A673 (cell line): ENCODE data around the gene RAB18. TPM values are rescaled to one million over a fixed set of nuclear protein-coding genes. Genes with fewer than 3 reads are reported as not detected.

Source experiments
- BruUV-seq: library from RNA; stranded (reverse); fragments of 400-500 nt; replicated peaks from 2 replicates; lab custom pipeline; 2021; lab: Mats Ljungman, UMichigan
- CTCF ChIA-PET: fragments of 300-600 bp; sonication (Branson Sonifier 250); formaldehyde crosslinking; loops from one replicate; lab custom pipeline; 2022; ENCODE audit warnings: antibody characterized with exemption; lab: Charles Lee
- POLR2A ChIA-PET: fragments of 300-600 bp; sonication (Branson Sonifier 250); formaldehyde crosslinking; loops from one replicate; lab custom pipeline; 2022; ENCODE audit warnings: antibody characterized with exemption; ENCODE audit not compliant: low non-redundant PET; lab: Charles Lee
- DNase-seq: peaks from one replicate; pipeline ENCODE4 v3.0.0-alpha.2; 2015; ENCODE audit warnings: low spot score
- H3K27ac ChIP-seq: fragments of 200-600 bp; sonication (generic); 2 replicates; pipeline ENCODE4 v1.5.1; 2016; ENCODE audit warnings: mixed run types, low read depth, mild to moderate bottlenecking, mixed read lengths, antibody characterized with exemption, low read length; ENCODE audit not compliant: poor library complexity, severe bottlenecking
- H3K27me3 ChIP-seq: fragments of 200-600 bp; sonication (generic); replicated peaks from 2 replicates; pipeline ENCODE4 v1.6.1; 2017; ENCODE audit warnings: mixed run types, low read depth, mild to moderate bottlenecking, mixed read lengths, antibody characterized with exemption, low read length; ENCODE audit not compliant: insufficient read depth, poor library complexity
- H3K36me3 ChIP-seq: fragments of 200-600 bp; sonication (generic); 2 replicates; pipeline ENCODE4 v1.6.1; 2016; ENCODE audit warnings: mixed run types, mild to moderate bottlenecking, mixed read lengths, antibody characterized with exemption, low read length; ENCODE audit not compliant: insufficient read depth, poor library complexity, severe bottlenecking
- H3K4me1 ChIP-seq: fragments of 200-600 bp; sonication (generic); 2 replicates; pipeline ENCODE4 v1.6.1; 2017; ENCODE audit warnings: mixed run types, mild to moderate bottlenecking, mixed read lengths, antibody characterized with exemption, low read length; ENCODE audit not compliant: insufficient read depth, poor library complexity, severe bottlenecking
- H3K4me3 ChIP-seq: fragments of 200-600 bp; sonication (generic); 2 replicates; pipeline ENCODE4 v1.5.1; 2016; ENCODE audit warnings: low read depth, mixed run types, mild to moderate bottlenecking, mixed read lengths, low read length; ENCODE audit not compliant: poor library complexity, severe bottlenecking
- H3K9me3 ChIP-seq: fragments of 200-600 bp; sonication (generic); 2 replicates; pipeline ENCODE4 v1.6.1; 2016; ENCODE audit warnings: mixed run types, low read depth, mild to moderate bottlenecking, mixed read lengths, antibody characterized with exemption, low read length; ENCODE audit not compliant: poor library complexity, severe bottlenecking
- EZH2 ChIP-seq: fragments of 200-600 bp; sonication (generic); IDR thresholded peaks from 2 replicates; pipeline ENCODE4 v1.6.1; 2017; ENCODE audit warnings: borderline replicate concordance, low read depth, mild to moderate bottlenecking, mixed read lengths, antibody characterized with exemption, low read length; ENCODE audit not compliant: poor library complexity, severe bottlenecking
- intact Hi-C: fragments of 100-400 bp; cut with micrococcal nuclease; formaldehyde crosslinking; loops from one replicate; pipeline ENCODE4 v1.10.0; 2022; ENCODE audit not compliant: unreplicated experiment
- total RNA-seq: library from RNA; stranded (reverse); gene quantifications from 2 replicates; pipeline ENCODE4 v1.2.3, GENCODE V29; 2021
- TF ChIP-seq, protein P1 (sequence below): fragments of 300-800, 200-600 bp; sonication (generic); conservative IDR thresholded peaks from 2 replicates; pipeline ENCODE4 v1.5.1; 2017; ENCODE audit warnings: low read depth, mild to moderate bottlenecking, antibody characterized with exemption, low read length, moderate library complexity, mixed read lengths

RAB18 gene
- total RNA-seq, 1 experiment from 2014 or later: 110 TPM

DNA sequence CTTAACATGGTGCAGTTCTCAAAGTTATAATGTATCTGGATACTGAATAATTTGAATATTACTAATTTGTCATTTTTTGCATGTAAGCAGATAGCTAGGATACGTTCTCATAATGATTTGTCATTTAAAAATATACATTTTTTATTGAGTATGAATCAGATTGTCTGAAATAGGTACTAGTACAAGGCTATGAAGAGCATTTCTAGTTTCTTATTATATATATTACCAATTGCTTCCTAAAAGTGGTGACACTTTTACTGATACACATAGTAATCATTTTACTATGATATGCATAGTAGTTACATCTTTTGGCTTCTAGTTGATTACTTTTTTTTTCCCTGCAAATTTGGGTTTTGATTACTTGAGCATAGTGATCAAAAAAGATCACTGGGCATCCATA is 26.4 kb downstream of the RAB18 start:
- Histone ChIP-seq H3K27ac (peak overlapping the region; percentile 88), H3K9me3 (no peaks in the 10 kb centered on the region), H3K4me3 (no peak overlapping the region), H3K36me3 (peaks cover 10% of the 10 kb centered on the region), H3K4me1 (peaks cover 65% of the 10 kb centered on the region), H3K27me3 (no peaks in the 10 kb centered on the region)
- no peak for DNase-seq
- TF ChIP-seq, protein P1, sequence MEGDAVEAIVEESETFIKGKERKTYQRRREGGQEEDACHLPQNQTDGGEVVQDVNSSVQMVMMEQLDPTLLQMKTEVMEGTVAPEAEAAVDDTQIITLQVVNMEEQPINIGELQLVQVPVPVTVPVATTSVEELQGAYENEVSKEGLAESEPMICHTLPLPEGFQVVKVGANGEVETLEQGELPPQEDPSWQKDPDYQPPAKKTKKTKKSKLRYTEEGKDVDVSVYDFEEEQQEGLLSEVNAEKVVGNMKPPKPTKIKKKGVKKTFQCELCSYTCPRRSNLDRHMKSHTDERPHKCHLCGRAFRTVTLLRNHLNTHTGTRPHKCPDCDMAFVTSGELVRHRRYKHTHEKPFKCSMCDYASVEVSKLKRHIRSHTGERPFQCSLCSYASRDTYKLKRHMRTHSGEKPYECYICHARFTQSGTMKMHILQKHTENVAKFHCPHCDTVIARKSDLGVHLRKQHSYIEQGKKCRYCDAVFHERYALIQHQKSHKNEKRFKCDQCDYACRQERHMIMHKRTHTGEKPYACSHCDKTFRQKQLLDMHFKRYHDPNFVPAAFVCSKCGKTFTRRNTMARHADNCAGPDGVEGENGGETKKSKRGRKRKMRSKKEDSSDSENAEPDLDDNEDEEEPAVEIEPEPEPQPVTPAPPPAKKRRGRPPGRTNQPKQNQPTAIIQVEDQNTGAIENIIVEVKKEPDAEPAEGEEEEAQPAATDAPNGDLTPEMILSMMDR: no peak
- TF ChIP-seq EZH2: no peak
- BruUV-seq: no TSS peak
- intact Hi-C loops: no loop called here
- ChIA-PET POLR2A (no interaction called here), CTCF (no interaction called here)

DNA sequence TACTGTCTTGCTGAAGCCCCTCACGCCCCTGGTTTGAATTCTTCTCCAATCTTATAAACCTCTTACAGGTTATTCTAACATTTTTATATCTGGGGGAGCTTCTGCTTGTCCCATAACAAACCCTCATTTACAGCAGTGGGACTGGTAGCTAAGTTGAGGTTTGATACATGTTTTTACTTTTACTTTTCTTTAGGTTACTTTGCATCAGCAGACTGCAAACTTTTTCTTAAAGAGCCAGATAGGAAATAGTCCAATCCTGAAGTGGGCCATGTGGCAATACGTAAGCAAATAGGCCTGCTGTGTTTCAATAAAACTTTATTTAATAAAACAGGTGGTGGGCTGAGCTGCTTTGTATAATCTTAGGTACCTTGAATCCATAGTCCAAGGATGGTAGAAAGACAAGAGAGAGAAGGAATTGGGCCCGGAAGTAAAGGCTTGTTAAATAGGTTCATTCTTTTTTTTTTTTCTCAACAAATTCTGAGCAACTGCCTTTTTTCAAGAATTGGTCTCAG is 27.3 kb downstream of the RAB18 start:
- intact Hi-C loops: no loop called here
- Histone ChIP-seq H3K27ac (no peak overlapping the region), H3K27me3 (no peaks in the 10 kb centered on the region), H3K9me3 (no peaks in the 10 kb centered on the region), H3K4me1 (peaks cover 56% of the 10 kb centered on the region), H3K36me3 (peaks cover 10% of the 10 kb centered on the region), H3K4me3 (no peak overlapping the region)
- POLR2A ChIA-PET: no interaction called here
- CTCF ChIA-PET: no interaction called here
- DNase-seq: no peak
- BruUV-seq: no TSS peak
- TF ChIP-seq EZH2: no peak
- TF ChIP-seq, protein P1: no peak

- BruUV-seq: no TSS peak
- ChIA-PET POLR2A (no interaction called here), CTCF (no interaction called here)
- no peak for DNase-seq
- intact Hi-C loops: no loop called here
- H3K4me3 ChIP-seq: no peak overlapping the region
- no peaks in the 10 kb centered on the region for H3K9me3 ChIP-seq
- peaks cover 34% of the 10 kb centered on the region for H3K4me1 ChIP-seq
- no peaks in the 10 kb centered on the region for H3K27me3 ChIP-seq
- no peak for TF ChIP-seq EZH2
- TF ChIP-seq, protein P1: no peak
- no peak overlapping the region for H3K27ac ChIP-seq
- H3K36me3 ChIP-seq: peaks cover 21% of the 10 kb centered on the region
These were observed 30.1 kb downstream of the RAB18 start for GRCh38 chr10:27534161-27534700.
